Adipocyte (in vitro differentiated cells): Measurements from ENCODE around the gene ASB8.
A peak's percentile ranks its signal among the peaks of the same experiment; 100 is the strongest.

Source experiments
- DNase-seq: peaks from one replicate; pipeline ENCODE4 v3.0.0-alpha.2; 2015; ENCODE audit warnings: low read depth
- H3K27me3 ChIP-seq: replicated peaks from 2 replicates; pipeline ENCODE4 v1.7.0; 2013; ENCODE audit warnings: mild to moderate bottlenecking, low read length, moderate library complexity; ENCODE audit not compliant: control insufficient read depth, insufficient read depth
- H3K36me3 ChIP-seq: 2 replicates; pipeline ENCODE4 v1.7.0; 2013; ENCODE audit warnings: low read length, mild to moderate bottlenecking, moderate library complexity; ENCODE audit not compliant: control insufficient read depth, insufficient read depth, severe bottlenecking
- H3K4me1 ChIP-seq: 2 replicates; pipeline ENCODE4 v1.7.0; 2013; ENCODE audit warnings: mild to moderate bottlenecking, low read length, moderate library complexity; ENCODE audit not compliant: control insufficient read depth, insufficient read depth
- H3K4me3 ChIP-seq: 2 replicates; pipeline ENCODE4 v1.7.0; 2013; ENCODE audit warnings: mild to moderate bottlenecking, low read length, moderate library complexity
- H3K9ac ChIP-seq: 2 replicates; pipeline ENCODE4 v1.7.0; 2013; ENCODE audit warnings: mild to moderate bottlenecking, low read length, moderate library complexity
- H3K9me3 ChIP-seq: 2 replicates; pipeline ENCODE4 v1.7.0; 2013; ENCODE audit warnings: mild to moderate bottlenecking, low read length, moderate library complexity; ENCODE audit not compliant: control insufficient read depth

Gene ASB8

GRCh38 chr12:48193623-48194022, 36.3 kb upstream of the ASB8 start:
- H3K27me3 ChIP-seq: no peaks in the 10 kb centered on the region

GRCh38 chr12:48192861-48193260, 35.5 kb upstream of the ASB8 start:
- H3K36me3 ChIP-seq: no peaks in the 10 kb centered on the region
- no peak for DNase-seq
- H3K4me1 ChIP-seq: peaks cover 24% of the 10 kb centered on the region
- no peaks in the 10 kb centered on the region for H3K9me3 ChIP-seq
- no peaks in the 10 kb centered on the region for H3K27me3 ChIP-seq
- H3K4me3 ChIP-seq: no peak overlapping the region
- no peak overlapping the region for H3K9ac ChIP-seq

More at GRCh38 chr12:48193623-48194022, 36.3 kb upstream of the ASB8 start:
- no peak for DNase-seq
- no peak overlapping the region for H3K4me3 ChIP-seq
- H3K9ac ChIP-seq: no peak overlapping the region
- H3K4me1 ChIP-seq: peaks cover 27% of the 10 kb centered on the region
- no peaks in the 10 kb centered on the region for H3K36me3 ChIP-seq
- no peaks in the 10 kb centered on the region for H3K9me3 ChIP-seq

DNA sequence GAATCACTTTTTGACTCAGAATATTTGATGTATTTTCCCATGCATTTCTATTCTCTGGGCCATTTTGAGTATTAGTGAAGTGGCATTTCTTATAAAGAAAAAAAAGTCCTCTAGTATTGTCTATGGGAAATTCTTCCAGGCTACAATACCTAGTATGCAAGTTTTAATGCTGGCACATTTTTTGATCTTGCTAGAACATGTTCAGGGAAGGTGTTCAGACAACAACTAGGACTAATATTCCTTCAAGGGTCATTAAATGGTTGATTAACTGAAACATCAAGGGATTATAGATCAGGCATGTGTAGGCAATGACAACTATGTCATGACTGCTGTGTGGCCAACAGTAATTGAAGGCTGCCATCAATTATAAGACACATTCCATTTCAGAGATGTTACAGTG, 33.8 kb upstream of the ASB8 start:
- Histone ChIP-seq H3K36me3 (no peaks in the 10 kb centered on the region), H3K4me3 (no peak overlapping the region), H3K4me1 (peaks cover 15% of the 10 kb centered on the region), H3K9me3 (no peaks in the 10 kb centered on the region), H3K27me3 (no peaks in the 10 kb centered on the region), H3K9ac (no peak overlapping the region)
- DNase-seq: no peak

DNA sequence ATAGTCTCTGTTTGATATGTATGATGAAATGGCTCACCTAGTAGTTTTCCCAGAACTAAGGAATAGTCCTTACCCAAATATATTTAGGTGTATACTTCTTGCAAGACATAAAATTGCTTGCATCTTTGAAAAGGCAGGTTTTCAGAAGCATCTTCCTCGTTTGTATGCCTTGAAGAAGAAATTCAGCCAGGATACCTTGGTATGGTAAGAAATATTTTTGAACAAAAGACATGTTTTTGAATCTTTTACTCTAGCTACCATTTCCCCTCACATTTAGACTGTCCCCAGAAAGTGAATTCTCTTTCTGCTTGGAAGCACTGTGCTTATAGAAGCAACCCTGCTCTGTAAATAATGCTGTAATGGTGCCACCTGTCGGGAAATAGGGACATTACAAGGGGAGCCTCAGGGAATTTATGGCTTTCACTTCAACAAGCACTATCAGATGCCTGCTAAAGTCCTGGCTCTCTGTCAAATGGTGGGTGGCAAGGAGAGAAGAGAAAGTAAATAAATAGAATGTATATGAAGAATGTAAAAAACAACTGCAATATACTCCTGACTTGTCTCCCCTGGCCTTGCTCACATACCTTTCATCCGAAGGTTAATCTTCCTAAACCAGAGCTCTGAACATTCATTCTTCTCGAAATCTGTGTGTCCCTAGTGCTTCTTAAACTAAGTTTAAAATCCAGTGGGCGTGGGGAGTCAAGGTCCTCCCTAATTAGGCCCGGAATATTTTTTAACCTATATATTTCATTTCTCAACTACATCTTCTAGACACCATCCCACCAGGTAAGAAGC, 32.2 kb upstream of the ASB8 start:
- Histone ChIP-seq H3K9me3 (no peaks in the 10 kb centered on the region), H3K4me3 (no peak overlapping the region), H3K36me3 (no peaks in the 10 kb centered on the region), H3K4me1 (peaks cover 8% of the 10 kb centered on the region), H3K9ac (no peak overlapping the region), H3K27me3 (no peaks in the 10 kb centered on the region)
- DNase-seq: peak; percentile 89

DNA sequence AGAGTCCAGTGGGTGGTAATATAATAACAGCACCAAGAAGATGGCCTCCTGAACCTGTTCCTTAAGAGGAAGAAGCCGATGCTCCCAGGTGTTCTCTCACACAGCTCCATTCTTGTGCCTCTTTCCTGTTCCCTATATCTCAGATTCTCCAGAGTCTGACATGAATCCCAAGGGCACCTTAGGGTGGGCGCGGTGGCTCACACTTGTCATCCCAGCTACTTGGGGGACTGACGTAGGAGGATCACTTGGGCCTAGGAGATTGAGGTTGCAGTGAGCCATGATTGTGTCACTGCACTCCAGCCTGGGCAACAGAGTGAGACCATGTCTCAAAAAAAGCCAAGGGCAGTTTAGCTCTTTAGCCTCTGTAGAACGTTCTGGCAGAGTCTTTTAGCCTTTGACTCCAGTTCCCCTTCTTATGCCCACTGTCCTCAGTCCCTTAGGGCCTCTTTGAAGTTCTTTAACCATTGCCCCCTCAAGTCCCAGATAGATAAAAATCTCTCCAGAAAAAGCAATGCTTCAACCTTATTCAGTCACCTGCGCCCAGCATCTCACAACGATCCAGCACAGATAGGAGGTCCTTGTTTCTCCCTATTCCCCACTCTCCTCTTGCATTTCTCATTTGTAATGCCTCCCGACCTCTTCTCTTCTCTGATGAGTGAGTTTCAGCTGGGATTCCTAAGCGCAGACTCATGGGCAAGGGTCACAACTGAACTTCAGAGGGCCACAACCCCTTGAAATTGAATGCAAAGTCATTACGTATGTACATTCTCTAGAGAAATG, 30.8 kb upstream of the ASB8 start:
- no peak overlapping the region for H3K9ac ChIP-seq
- H3K9me3 ChIP-seq: no peaks in the 10 kb centered on the region
- H3K36me3 ChIP-seq: no peaks in the 10 kb centered on the region
- H3K4me1 ChIP-seq: peaks cover 7% of the 10 kb centered on the region
- no peak for DNase-seq
- no peak overlapping the region for H3K4me3 ChIP-seq
- no peaks in the 10 kb centered on the region for H3K27me3 ChIP-seq

GRCh38 chr12:48185181-48185919, 28.0 kb upstream of the ASB8 start:
- no peaks in the 10 kb centered on the region for H3K9me3 ChIP-seq
- H3K4me1 ChIP-seq: peaks cover 16% of the 10 kb centered on the region
- H3K27me3 ChIP-seq: peaks cover 4% of the 10 kb centered on the region
- H3K9ac ChIP-seq: no peak overlapping the region
- no peaks in the 10 kb centered on the region for H3K36me3 ChIP-seq
- H3K4me3 ChIP-seq: no peak overlapping the region
- DNase-seq: no peak

- Histone ChIP-seq H3K36me3 (no peaks in the 10 kb centered on the region), H3K4me1 (peaks cover 16% of the 10 kb centered on the region), H3K9me3 (no peaks in the 10 kb centered on the region), H3K9ac (no peak overlapping the region), H3K4me3 (no peak overlapping the region), H3K27me3 (peaks cover 9% of the 10 kb centered on the region)
- no peak for DNase-seq
Measured at GRCh38 chr12:48184549-48184922, 27.2 kb upstream of the ASB8 start.

GRCh38 chr12:48183876-48184548, 26.7 kb upstream of the ASB8 start:
- peak overlapping the region; percentile 83 for H3K4me3 ChIP-seq
- peak overlapping the region; percentile 47 for H3K9ac ChIP-seq
- no peak for DNase-seq
- no peaks in the 10 kb centered on the region for H3K9me3 ChIP-seq
- H3K27me3 ChIP-seq: peaks cover 15% of the 10 kb centered on the region
- peaks cover 16% of the 10 kb centered on the region for H3K4me1 ChIP-seq
- no peaks in the 10 kb centered on the region for H3K36me3 ChIP-seq

- Histone ChIP-seq H3K27me3 (peaks cover 20% of the 10 kb centered on the region), H3K9me3 (no peaks in the 10 kb centered on the region), H3K36me3 (no peaks in the 10 kb centered on the region), H3K4me3 (peak within 1 kb of the TSS; percentile 83), H3K4me1 (peaks cover 12% of the 10 kb centered on the region), H3K9ac (peak within 1 kb of the TSS; percentile 47)
- DNase-seq: peak; percentile 88
Measured at GRCh38 chr12:48183091-48183875, 26.0 kb upstream of the ASB8 start, which contains the start of gene CCDC184. Gene CCDC184, plus strand, starts transcription at chr12:48183644. Its CDS starts 479 bp downstream, at chr12:48184123.

DNA sequence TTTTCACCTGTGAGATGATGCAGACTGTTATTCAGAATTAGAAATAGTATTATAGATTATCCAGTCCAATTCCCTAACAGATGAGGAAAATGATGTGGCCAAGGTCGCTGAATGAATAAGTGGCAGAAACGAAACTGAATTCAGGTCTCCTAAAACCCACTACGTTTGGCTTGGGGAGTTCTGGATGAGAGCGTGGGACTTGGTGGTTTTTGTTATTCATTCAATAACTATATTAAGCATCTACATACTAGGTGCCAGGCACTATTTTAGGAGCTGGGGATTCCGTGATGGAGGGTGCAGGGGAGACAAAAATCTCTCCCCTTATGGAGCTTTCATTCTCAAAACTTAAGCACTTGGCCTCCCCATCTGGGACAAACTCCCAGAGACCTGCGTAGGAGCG, 25.3 kb upstream of the ASB8 start:
- H3K9ac ChIP-seq: peak overlapping the region; percentile 47
- no peaks in the 10 kb centered on the region for H3K36me3 ChIP-seq
- peak overlapping the region; percentile 83 for H3K4me3 ChIP-seq
- H3K9me3 ChIP-seq: no peaks in the 10 kb centered on the region
- H3K4me1 ChIP-seq: peaks cover 12% of the 10 kb centered on the region
- H3K27me3 ChIP-seq: peaks cover 23% of the 10 kb centered on the region
- DNase-seq: no peak
